ENCODE results near the gene FOXE1.

FOXE1 gene

DNA sequence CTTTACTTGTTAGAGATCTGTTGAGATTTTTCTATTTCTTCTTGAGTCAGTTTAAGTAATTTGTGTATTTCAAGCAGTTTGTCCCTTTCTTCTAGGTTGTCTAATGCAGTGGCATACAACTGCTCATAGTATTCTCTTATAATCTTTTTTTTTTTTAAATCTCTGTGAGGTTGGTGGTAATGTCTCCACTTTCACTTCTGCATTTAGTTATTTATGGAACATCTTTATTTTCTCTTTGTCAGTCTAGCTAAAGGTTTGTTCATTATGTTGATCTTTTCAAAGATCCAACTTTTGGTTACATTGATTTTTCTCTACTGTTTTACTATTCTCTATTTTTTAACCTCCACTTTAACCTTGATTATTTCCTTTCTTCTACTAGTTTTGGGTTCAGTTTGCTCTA, 13.8 kb downstream of the FOXE1 start:
- no peak for DNase-seq (ENCODE audit: low spot score)

DNA sequence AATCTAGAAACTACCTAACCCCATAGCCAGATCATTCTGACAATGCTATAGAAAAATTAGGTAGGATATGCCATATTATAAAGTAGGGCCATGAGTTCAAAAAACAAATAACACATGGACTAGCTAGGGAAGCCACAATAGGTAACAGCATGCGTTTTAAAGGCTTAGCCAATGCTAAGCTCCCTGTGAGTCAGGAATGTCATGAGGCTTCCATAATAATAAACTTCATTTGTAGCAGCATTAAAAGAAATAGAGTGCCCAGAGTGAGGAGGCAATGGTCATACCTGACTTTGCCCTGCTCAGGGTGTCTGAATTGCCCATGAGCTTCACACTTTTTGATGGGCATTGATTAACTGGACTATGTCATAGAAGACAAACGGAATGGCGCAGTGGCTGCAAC, 15.8 kb downstream of the FOXE1 start:
- no peak for DNase-seq (ENCODE audit: low spot score)

DNA sequence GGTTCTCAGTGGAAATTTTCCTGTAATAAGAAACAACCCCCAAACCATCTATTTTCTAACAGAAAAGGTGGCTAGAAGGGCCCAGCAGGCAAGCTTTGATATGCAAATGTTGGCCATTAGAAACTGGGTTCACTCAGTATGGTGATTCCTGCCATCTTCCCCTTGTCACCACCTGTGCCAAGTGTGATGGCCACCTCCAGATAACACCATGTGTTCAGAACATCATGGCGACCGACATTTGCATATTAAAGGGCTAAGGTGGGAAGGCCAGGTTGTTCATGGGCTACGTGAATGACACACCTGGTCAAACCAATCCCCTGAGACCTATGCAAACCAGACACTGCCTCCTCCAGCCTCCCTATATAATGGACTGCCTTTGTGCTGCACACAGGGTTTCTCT, 20.4 kb downstream of the FOXE1 start:
- DNase-seq (ENCODE audit: low spot score): no peak

DNA sequence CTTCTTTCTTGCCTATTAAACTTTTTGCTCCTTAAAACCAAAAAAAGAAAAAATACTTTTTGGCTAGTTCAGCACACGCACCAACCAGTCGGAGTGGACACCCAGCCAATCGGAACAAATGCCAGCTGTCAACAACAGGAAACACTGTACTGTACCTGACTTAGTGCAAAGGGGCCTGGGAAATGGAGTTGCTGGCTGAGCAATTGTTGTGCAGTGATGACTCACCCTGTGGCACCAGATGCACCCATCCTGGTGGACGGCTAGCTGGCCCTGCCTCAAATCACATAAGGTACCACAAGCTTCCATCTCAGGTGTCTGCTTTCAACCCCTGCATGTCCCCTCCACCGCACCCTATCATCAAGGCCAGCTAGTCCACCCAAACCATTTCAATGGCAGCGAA, 20.9 kb downstream of the FOXE1 start:
- no peak for DNase-seq (ENCODE audit: low spot score)

DNA sequence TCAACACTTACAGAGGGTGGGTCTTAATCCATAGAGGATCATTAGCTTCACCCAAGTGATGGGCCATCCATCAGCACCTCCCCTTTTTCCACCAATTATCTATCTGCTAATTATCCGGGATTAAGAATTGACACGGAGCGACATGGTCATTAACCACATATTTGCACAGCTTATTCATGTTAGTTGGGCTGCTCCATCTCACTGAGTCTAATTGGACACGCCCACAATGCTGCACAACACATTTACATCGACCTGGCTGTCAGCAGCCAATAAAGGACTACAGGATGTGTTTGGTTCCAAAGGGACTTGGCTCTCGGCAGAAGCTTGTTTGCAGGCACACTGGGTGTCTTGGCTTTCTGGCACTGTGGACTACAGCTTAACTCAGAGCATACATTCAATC, 21.6 kb downstream of the FOXE1 start:
- DNase-seq (ENCODE audit: low spot score): no peak

DNA sequence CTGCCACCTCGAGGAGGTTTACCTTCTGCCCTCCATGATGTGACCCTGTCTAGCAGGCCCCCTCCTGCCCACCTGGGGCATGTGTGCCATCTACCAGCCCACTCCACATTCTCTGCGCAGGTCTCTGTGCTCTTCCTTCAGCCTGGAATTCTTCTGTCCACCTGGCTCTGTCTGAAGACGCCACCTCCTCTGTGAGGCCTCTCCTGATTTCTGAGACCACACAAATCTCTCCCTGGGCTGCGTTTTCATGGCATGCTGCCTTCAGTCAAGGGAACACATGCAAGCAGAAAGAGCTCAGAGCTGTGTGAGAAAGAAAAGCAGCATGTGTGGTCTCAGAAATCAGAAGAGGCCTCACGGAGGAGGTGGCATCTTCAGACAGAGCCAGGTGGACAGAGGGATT, 22.1 kb downstream of the FOXE1 start:
- DNase-seq (ENCODE audit: low spot score): no peak

DNA sequence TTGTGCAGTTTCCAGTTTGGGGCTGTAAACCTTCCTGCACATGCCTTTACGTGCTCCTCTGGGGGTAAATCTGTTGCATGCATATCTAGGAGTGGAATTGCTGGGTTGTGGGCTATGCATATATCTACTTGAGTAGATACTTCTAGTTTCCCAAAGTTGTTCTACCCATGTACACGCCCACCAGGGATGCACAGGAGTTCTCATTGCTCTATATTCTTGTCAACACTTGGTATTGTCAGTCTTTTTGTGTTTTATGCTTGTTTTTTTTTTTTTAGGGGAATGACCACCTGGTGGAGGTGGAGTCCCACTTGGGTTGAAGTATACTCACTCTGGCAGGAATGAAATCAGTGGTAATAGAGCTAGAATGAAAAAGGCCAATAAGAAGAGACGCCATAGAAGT, 23.0 kb downstream of the FOXE1 start:
- DNase-seq (ENCODE audit: low spot score): no peak

DNA sequence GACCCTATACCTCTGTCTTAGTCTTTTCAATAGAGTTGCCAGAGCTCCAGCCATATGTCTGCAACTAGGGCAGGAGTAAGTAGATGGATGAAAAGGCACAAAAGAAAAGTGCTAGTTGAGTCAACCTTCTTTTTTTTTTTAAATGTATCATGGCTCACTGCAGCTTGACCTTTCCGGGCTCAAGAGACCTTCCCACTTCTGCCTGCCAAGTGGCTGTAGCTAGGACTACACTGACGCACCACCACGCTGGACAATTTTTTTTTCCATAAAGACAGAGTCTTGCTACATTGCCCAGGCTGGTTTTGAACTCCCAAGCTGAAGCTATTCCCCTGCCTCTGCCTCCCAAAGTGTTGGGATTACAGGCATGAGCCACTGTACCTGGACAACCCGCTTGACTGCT, 27.3 kb downstream of the FOXE1 start:
- DNase-seq (ENCODE audit: low spot score): no peak

DNA sequence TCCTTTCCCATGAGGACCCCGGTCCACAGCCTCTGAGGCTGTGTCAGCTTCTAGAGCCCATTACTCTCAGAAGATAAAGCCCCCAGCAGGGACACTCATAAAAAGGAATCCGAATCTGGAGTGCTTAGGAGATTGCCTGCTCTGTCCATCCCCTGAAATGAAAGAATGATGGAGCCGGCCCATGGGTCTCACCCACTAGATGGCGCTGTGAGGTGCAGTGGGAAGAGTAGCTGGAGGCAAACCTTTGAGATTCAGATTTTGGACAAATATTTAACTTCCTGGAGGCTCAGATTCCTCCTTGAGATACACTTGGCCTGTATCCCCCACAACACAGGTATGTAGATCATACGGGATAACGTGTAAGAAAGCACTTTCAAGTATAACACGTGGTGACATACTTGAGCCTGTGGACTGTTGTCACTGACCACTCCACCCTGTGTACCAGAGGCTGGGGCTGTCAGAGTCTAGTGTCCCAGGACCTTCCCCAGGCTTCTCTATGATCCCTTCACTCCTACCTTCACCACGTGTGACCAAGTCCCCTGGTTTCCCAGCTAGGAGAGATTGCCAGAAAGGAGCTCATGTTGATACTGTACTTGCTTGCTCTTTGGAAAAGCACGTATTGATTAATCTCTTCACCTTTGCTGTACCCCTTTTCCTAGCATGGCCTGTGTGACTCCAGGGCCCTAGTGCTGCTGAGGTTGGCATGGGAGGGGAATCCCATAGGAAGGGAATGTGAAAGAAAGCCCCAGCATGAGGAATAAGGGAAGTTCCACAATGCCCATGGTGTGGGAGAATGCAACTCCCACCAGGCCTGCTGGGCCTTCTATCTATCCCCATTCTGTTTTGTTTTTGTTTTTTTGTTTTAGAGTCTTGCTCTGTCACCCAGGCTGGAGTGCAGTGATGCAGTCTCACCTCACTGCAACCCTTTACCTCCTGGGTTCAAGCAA, 37.2 kb downstream of the FOXE1 start:
- DNase-seq (ENCODE audit: low spot score): peak; percentile 77

DNA sequence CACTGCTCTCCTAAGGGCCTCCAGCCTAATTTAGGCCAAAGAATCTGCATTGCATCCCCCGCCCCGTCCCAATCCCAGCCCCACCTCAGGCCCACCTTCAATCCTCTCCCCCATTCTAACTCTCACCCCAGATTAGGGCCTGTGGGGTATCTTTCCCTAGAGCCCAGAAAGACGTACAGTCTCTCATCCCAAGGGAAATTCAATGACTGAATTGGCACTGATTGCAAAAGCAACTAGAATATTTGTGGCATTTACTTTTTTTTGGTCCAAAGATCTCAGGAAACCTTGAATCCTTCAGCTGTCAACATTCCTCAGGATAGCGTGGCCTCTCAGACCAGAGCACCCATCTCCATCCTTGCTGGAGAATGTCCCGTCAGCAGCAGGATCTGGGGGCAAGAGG, 38.7 kb downstream of the FOXE1 start:
- DNase-seq (ENCODE audit: low spot score): no peak

DNA sequence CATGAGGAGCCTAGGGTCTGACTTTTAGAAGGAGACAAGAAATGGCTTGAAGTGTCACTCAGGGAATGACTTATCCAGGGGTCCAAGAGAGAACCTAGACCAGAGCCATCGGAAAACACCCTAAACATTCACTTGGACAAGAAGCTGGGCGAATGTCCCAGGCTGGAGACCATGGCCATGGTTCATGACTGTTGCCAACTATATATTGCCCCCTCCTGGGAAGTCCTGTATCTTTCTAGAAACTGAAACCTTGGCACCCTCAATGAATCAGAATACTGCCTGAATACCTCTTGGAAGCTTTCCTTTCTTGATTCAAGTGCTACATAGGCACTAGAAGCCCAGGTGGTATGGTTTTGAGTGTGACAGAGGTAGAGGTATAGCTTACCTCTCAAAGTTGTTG, 39.4 kb downstream of the FOXE1 start:
- no peak for DNase-seq (ENCODE audit: low spot score)

DNA sequence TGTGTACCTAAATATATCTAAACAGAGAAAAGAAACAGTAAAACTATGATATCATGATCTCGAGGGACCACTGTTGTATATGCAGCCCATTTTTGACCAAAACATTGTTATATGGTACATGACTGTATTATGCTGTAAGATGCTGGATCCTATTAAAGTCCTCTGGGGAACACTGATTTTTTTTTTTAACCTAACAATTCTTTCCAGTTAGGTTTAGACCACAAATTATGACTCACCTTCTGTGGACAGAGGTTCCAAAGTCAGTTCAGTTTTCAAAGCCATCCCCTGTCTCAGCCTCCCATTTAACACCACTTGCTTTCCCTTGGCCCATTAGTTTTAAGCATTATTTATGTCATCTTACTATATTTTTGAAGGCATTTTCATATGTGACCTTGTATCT, 42.2 kb downstream of the FOXE1 start:
- no peak for DNase-seq (ENCODE audit: low spot score)

DNA sequence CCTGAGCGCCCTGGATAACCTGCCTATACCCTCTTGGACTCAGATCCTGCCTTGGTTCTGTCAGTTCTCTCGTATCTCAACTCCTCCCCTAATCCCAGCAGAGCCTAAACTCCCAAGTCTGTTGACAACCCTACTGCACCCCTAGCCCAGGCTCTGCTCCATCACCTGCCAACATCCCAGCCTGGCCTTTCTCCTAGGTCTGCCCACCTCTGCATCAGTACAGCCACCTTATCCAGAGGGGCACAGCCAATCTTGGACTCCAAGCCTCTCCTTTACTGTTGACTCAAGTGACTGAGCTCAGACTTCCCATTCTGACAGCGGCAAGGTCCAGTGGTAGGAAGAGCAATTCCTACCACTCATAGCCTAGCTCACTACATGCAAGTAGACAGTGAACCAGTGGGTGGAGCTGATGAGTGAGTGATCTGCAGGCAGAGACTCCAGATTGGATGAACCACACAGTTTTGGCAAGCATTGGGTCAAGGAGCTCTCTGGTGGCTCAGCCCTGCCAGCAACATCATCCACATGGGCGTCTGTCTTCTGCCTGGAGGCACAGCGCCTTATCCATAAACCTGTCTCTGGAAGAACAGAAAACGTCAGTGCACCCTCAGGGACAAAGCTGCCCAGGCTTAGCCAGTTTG, 42.8 kb downstream of the FOXE1 start:
- peak; percentile 60 for DNase-seq (ENCODE audit: low spot score)

DNA sequence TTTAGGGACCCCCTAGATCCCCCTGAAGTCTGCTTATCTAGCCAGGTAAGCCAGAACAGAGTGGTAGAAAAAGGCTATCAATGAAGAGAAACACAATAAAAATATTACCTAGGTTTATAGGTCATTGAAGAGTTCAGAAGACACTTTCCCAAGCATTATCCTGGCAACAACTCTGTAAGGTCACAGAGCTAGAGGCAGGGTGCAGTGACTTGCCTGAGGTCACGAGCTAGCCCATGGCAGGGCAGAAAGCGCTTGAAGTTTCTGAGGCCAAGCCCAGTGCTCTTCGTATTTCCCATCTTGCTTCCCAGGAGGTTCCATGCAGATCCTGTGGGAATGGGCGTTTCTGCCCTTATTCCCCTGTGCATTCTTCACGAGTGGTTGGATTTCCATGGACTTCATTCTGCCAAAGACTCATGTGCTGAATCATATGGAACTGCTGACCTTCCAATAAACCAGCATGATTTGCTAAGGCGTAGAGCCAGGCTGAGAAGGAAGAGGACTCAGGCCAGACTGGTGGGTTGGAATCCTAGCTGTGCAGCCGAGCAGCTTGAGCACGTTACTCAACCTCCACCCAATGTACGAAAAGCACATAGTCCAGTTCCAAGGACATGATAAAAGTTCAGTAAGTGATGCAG, 47.2 kb downstream of the FOXE1 start:
- DNase-seq (ENCODE audit: low spot score): no peak

DNA sequence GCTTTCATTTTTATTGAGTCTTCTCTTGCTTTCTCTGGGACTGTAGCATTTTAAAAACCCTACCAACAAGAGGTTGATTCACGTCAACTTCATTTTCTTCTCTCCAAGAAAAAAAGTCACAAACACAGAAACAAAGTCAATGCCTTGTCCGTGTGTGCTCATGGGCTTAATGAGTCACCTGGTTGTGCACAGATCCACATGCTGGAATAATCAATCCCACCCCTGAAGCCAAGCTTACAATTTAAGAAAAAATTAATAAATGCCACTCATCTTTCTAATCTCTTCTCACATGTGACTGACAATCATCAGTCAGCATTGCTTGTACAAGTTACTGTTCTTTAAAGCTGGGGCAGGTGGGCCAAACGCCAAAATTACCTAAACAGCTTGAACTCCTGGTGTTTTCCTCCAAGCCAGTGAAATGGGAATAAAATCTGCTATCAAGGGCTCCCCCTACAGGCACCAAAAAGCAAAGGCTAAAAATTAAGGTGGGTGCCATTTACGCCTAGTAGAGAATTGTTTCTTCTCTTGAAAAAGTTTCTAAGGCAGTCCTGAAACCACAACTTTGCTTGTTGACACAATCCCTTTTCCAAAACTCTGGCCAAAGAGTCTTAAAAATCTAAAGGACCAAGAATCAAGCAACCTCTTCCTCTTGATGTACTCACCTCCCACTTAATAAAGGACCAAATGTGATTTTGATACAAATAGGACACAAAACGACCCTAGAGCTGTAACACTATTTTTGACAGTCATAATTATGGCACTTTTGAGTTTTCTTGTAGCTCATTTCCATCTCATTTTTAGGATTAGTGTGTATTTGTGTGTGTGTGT, 47.9 kb downstream of the FOXE1 start:
- DNase-seq (ENCODE audit: low spot score): peak; percentile 60

DNA sequence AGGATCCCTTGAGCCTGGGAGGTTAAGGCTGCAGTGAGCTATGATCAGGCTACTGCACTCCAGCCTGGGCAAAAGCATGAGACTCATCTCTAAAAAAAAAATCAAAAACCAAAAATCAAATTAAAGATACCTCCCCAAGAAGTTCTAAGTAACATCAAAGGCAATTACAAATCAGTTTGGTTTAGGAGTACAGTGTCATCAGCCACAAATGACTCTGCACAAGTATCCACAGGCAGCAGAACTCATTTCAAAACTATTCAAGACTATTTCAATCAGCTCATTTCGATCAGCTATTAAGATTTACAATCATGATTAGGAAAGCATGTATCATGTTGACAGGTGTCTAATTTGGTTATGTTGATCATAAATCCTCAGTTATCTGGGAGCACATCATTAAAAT, 50.2 kb downstream of the FOXE1 start:
- DNase-seq (ENCODE audit: low spot score): no peak

DNA sequence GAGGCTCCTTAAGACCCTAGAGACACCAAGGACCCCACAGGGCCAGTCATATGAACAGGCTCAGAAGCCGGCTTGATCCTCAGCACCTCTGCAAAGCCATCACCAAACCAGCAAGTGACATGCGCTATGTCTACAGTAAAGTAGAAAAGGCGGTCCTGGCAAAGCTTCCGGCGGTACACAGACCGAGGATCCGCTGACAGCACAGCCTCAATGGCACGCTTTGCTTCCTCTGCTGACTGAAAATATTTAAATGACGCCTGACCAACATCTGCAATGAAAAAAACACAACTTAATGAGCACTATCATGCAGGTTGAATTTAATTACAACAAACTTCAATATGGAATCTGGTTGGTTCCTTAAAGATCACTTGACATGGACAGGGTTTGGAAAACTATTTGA, 51.7 kb downstream of the FOXE1 start:
- no peak for DNase-seq (ENCODE audit: low spot score)

DNA sequence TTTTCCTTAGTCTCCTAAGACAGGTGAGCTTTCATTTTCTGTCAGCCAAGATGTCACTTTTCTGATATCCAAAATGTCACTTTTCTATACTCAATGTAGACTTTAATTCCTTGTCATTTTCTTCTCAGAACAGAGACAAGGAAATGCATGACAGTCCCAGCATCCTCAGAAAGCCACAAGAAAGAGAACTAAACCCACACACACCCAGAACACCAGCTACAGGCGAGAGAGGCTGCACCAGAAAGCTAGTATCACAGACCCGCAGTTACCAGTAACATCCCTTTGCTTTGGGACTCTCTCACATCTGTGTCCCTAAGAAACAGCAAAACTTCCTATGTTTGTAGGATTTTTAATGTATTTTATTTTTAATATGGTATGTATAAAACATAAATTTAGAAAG, 52.2 kb downstream of the FOXE1 start:
- DNase-seq (ENCODE audit: low spot score): no peak
